ENCODE data around the gene ACOT11.
"Not testable (repeated sequence)": the region's sequence is repeated elsewhere in the genome, so short reads cannot be mapped to it uniquely, and the experiment has no call there.

ACOT11 gene

GRCh38 chr1:54607821-54608565 is 60.0 kb downstream of the ACOT11 start:
- DNase-seq (ENCODE audit: extremely low read depth in 1 of 2, low read depth in 1 of 2), result no peak

DNA sequence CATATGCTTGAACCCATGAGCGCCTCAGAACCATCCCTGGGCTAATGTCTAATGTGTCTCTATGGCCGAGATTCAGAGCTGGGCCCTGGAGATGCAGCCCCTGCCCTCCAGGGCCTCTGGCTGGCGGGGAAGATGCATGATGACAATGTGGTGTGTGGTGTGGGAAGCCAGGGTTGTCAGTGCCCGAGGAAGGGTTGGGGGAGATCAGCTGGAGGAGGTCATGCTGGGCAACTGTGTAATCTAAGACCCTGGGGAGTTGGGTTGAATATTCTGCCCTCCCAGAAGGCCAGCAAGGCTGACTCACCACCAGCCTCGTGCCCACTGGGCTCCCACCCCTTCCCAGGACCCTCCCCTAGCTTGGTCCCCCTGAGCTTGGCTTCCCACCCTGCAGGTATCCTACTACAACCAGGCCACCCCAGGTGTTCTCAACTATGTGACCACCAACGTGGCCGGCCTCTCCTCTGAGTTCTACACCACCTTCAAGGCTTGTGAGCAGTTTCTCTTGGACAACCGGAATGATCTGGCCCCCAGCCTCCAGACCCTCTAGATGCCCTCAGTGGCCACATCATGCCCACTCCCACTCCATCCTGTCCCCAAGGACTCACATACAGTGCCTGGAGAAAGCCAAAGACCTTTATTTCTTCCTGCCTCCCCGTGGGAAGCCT is 60.7 kb downstream of the ACOT11 start:
- no peak for DNase-seq (ENCODE audit: extremely low read depth in 1 of 2, low read depth in 1 of 2)

GRCh38 chr1:54609301-54609921 is 61.4 kb downstream of the ACOT11 start:
- DNase-seq (ENCODE audit: extremely low read depth in 1 of 2, low read depth in 1 of 2), result no peak

- DNase-seq (ENCODE audit: extremely low read depth in 1 of 2, low read depth in 1 of 2), result no peak
These were observed 62.0 kb downstream of the ACOT11 start for GRCh38 chr1:54610048-54610447.

DNA sequence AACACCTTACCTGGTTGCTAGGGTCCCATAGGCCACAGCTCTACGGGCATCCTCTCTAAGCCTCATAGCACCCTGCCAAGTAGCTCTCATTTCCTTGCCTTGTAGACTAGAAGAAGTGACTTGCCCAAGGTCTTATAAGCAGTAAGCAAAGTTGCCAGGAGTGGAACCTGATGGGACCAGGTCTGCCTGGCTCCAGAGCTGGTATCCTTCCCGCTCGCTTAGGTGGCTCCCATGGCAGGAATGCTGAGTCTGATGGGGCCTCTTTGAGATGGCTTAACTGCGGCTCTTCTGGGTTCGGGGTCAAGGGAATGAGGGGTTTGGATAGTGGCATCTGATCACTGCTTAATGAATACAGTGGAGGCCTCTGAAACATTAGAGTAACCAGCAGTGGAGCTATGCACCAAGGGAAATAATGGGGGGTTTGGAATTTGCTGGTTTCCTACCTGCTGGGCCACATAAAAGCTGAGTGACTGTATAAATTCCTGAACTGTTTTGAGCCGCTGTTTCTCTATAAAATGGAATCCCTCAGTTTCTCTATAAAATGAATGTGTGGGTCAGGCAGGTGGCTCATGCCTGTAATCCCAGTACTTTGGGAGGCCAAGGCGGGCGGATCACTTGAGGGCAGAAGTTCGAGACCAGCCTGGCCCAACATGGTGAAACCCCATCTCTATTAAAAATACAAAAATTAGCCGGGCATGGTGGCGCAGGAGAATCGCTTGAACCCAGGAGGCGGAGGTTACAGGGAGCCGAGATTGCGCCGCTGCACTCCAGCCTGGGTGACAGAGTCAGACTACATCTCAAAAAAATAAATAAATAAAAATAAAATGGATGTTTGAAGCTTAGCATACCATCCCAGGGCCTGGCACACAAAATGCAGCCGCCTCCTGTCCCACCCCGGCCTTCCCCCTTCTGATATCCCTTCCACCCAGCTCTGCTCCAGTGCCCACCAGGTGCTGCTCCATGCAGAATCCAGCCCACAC is 62.9 kb downstream of the ACOT11 start:
- no peak for DNase-seq (ENCODE audit: extremely low read depth in 1 of 2, low read depth in 1 of 2)

GRCh38 chr1:54611621-54612020 is 63.6 kb downstream of the ACOT11 start:
- no peak for DNase-seq (ENCODE audit: extremely low read depth in 1 of 2, low read depth in 1 of 2)

DNA sequence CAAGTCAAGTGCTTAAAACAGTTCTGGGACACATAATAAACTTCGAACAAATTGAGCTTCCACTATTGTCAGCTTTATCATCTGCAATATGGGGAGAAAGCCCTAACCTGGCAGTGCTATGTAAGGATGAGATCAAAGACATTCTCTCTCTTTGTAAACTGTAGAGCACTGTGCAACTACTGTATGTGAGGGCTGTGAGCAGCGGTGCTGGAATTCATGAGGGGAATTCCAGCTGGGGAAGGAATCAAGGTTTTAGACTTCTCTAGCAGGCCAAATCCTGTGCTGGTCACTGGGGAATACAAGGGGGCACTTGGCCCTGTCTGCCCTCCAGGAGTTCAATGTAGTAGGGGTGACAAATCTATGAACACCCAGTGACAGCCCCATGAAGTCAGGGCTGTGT is 66.0 kb downstream of the ACOT11 start:
- no peak for DNase-seq (ENCODE audit: extremely low read depth in 1 of 2, low read depth in 1 of 2)

DNA sequence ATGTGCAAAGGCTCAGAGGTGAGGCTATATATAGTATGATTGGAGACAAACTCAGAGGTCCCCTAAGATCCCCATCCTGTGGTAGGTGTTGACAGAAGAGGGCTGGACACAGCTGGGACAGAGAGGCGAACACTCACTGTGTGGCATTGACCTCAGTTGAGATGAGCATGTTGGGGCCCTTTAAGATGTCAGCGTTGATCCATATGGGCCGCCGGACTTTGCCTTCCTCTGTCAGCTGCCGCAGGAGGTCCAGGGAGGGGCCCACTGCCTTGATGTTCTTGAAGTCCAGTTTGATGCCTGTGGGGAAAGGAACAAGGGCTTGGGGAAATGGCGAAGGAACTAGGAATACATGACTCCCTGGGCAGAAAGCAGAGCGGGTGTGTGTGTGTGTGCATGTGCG is 66.5 kb downstream of the ACOT11 start:
- no peak for DNase-seq (ENCODE audit: extremely low read depth in 1 of 2, low read depth in 1 of 2)

GRCh38 chr1:54615531-54616279 is 67.7 kb downstream of the ACOT11 start:
- DNase-seq (ENCODE audit: extremely low read depth in 1 of 2, low read depth in 1 of 2), result no peak

GRCh38 chr1:54619749-54620148 is 71.7 kb downstream of the ACOT11 start:
- DNase-seq (ENCODE audit: extremely low read depth in 1 of 2, low read depth in 1 of 2), result no peak

DNA sequence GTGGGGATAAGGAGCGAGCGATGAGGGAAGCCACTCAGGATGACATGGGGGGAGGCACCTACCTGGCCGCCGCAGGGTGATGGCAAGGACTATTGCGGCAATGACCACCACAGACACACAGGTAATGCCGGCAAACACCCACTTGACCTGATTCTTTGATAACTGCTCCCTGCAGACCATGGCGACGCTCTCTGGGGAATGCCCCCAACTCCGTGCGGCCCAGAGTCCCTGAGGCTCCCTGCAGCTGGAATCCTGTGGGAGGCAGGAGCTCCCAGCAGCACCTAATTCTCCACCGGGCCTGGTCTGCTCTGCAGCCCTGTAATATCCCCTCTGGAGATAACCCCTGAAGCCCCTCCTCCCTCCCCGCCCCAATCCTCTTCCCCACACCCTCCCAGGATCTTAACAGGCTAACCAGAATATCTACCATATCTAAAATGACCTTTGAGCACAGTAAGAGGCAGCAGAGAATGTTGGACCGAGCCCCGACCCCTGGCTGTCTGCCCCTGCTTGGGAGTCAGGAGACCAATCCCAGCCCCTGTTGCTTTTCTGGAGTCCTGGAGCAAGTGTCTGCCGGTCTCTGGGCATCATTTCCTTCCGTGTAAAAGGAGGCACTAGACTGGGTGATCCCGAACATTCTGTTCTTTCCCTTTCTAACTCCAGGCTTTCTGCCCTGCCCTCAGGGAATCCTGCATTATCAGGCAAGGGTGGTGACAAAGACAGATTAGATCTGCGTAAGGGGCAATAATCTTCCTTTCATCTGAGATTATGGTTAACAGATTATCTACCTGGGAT is 75.4 kb downstream of the ACOT11 start, which contains the start of gene FAM151A:
Gene FAM151A, minus strand, starts transcription at position 310 of the 792 bp plus-strand sequence. Its CDS starts 130 bp downstream, at position 180.
- DNase-seq (ENCODE audit: extremely low read depth in 1 of 2, low read depth in 1 of 2), result no peak

DNA sequence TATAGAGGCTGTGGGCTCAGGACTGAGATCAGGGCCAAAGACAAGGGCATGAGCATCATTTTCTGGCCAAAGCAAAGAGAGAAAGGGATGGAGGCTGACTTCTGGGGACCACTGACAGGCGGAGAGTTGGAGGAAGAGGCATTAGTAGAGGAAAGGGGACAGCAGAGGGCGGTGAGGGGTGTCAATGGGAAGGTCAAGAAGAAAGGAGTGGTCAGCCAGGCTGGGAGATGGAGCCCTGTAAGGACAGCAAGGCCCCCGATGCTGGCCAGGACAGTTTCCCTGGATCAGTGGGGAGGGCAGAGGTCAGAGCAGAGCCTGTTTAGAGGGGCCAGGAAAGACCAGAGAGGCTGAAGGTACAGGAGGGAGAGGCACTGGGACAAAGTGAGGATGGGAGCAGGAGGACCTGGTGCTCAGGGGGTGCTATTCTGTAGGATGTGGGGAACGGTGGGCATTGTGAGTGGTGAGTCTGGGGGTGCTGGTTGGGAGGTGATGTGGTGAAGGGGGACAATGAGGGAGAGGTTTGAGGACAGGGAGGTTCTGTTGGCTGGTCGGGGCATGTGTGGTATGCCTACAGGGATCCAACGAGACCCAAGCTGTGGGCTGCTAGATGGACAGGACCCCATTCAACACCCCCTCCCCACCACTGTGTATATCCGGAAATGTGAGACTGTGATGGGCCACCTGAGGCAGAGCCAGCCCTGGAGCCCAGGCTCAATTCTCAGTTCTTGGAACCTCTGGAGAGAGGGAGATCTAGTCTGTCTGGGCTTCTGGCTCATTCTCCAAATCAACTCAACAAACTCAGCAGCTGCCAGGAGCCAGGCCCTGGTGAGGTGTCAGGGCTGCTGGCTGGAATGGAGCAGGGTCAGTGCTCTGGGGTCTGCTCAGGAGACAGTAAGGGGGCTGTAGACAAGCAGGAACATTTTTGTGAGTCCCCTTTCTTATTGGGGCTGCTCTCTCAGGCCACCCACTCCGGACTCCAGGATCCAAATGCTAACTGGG is 76.7 kb downstream of the ACOT11 start:
- no peak for DNase-seq (ENCODE audit: extremely low read depth in 1 of 2, low read depth in 1 of 2)

DNA sequence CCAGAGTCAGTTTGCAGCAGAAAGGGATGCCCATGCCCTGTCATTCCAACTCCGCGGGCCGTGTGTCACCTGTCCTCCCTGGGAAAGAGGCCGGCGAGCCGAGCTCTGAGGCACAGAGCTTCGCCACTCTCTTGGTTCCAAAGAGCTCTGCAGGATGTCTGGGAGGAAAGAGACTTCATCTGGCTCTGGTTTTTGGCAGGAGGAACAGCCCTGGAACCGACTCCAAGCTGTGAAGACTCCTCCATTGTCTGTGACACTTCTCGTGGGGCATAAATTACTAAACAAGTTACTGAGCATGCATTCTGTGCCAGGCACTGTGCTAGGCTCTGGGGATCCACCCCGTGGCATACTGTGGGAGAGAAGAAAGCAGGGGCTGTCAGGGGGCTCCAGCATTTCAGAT is 79.2 kb downstream of the ACOT11 start:
- no peak for DNase-seq (ENCODE audit: extremely low read depth in 1 of 2, low read depth in 1 of 2)

- DNase-seq (ENCODE audit: extremely low read depth in 1 of 2, low read depth in 1 of 2), result not testable (repeated sequence)
These were observed 87.8 kb downstream of the ACOT11 start for GRCh38 chr1:54635804-54636203.

GRCh38 chr1:54636461-54637446 is 88.7 kb downstream of the ACOT11 start:
- DNase-seq (ENCODE audit: extremely low read depth in 1 of 2, low read depth in 1 of 2), result not testable (repeated sequence)

- no peak for DNase-seq (ENCODE audit: extremely low read depth in 1 of 2, low read depth in 1 of 2)
These were observed 92.3 kb downstream of the ACOT11 start for GRCh38 chr1:54640361-54640760.
